IMR-90 (cell line): ENCODE results near the gene CDKN1A. TPM values are rescaled to one million over a fixed set of nuclear protein-coding genes. Genes with fewer than 3 reads are reported as not detected.

Experiments used
- ATAC-seq: fragments of 200-7000 bp; cut with Tn5 transposase; 2 replicates; pipeline ENCODE4 v1.9.1; 2020; ENCODE audit warnings: low read depth, mild to moderate bottlenecking, moderate library complexity
- BruUV-seq: library from RNA; stranded (reverse); fragments of 400-500 nt; replicated peaks from 2 replicates; lab custom pipeline; 2021; lab: Mats Ljungman, UMichigan
- CTCF ChIA-PET: fragments of 300-600 bp; formaldehyde crosslinking; extraction: SDS; loops from one replicate; lab custom pipeline; 2021; ENCODE audit warnings: antibody characterized with exemption; lab: Yijun Ruan, JAX
- POLR2A ChIA-PET: fragments of 300-600 bp; sonication (Branson Sonifier 250); formaldehyde crosslinking; loops from one replicate; lab custom pipeline; 2022; ENCODE audit warnings: antibody characterized with exemption; ENCODE audit not compliant: unreplicated experiment; lab: Charles Lee
- DNase-seq: peaks from one replicate; pipeline ENCODE4 v3.0.0; 2013
- H2AFZ ChIP-seq: replicated peaks from 2 replicates; pipeline ENCODE3; 2013; ENCODE audit warnings: low read length, mild to moderate bottlenecking; ENCODE audit not compliant: poor library complexity
- H2AK5ac ChIP-seq: 2 replicates; pipeline ENCODE4 v1.6.1; 2013; ENCODE audit warnings: low read depth, low read length, inconsistent platforms
- H2AK9ac ChIP-seq: replicated peaks from 2 replicates; pipeline ENCODE3; 2013; ENCODE audit warnings: mild to moderate bottlenecking, low read depth, low read length, moderate library complexity; ENCODE audit not compliant: poor library complexity
- H2BK120ac ChIP-seq: 2 replicates; pipeline ENCODE4 v1.6.1; 2013; ENCODE audit warnings: low read depth, low read length, inconsistent platforms
- H2BK15ac ChIP-seq: 3 replicates; pipeline ENCODE4 v1.6.1; 2013; ENCODE audit warnings: low read depth, low read length, inconsistent platforms
- H2BK20ac ChIP-seq: 2 replicates; pipeline ENCODE4 v1.6.1; 2013; ENCODE audit warnings: low read depth, mild to moderate bottlenecking, inconsistent platforms, low read length, moderate library complexity
- H2BK5ac ChIP-seq: 2 replicates; pipeline ENCODE4 v1.6.1; 2013; ENCODE audit warnings: mild to moderate bottlenecking, low read depth, low read length, inconsistent platforms; ENCODE audit not compliant: poor library complexity, severe bottlenecking
- H3K14ac ChIP-seq: replicated peaks from 2 replicates; pipeline ENCODE4 v1.6.1; 2013; ENCODE audit warnings: low read depth, low read length, inconsistent platforms
- H3K18ac ChIP-seq: 2 replicates; pipeline ENCODE4 v1.6.1; 2013; ENCODE audit warnings: low read depth, low read length, control low read depth
- H3K23ac ChIP-seq: 2 replicates; pipeline ENCODE4 v1.6.1; 2013; ENCODE audit warnings: low read depth, low read length, inconsistent platforms
- H3K27ac ChIP-seq: 2 replicates; pipeline ENCODE4 v1.5.1; 2013; ENCODE audit warnings: mild to moderate bottlenecking, control low read depth, low read length; ENCODE audit not compliant: insufficient read depth
- H3K27me3 ChIP-seq: 2 replicates; pipeline ENCODE4 v1.6.1; 2013; ENCODE audit warnings: low read length; ENCODE audit not compliant: control insufficient read depth, insufficient read depth
- H3K36me3 ChIP-seq: 2 replicates; pipeline ENCODE4 v1.6.1; 2013; ENCODE audit warnings: low read length, mixed read lengths; ENCODE audit not compliant: control insufficient read depth, insufficient read depth
- H3K4ac ChIP-seq: 2 replicates; pipeline ENCODE4 v1.6.1; 2013; ENCODE audit warnings: low read depth, low read length, inconsistent platforms
- H3K4me1 ChIP-seq: 2 replicates; pipeline ENCODE4 v1.6.1; 2013; ENCODE audit warnings: low read length, mixed read lengths; ENCODE audit not compliant: control insufficient read depth, insufficient read depth
- H3K4me2 ChIP-seq: 2 replicates; pipeline ENCODE4 v1.6.1; 2013; ENCODE audit warnings: low read depth, mild to moderate bottlenecking, control low read depth, low read length, moderate library complexity
- H3K4me3 ChIP-seq: 2 replicates; pipeline ENCODE4 v1.5.1; 2013; ENCODE audit warnings: low read depth, mild to moderate bottlenecking, control low read depth, low read length, moderate library complexity; ENCODE audit not compliant: insufficient read depth
- H3K56ac ChIP-seq: 2 replicates; pipeline ENCODE4 v1.6.1; 2013; ENCODE audit warnings: low read length, inconsistent platforms; ENCODE audit not compliant: insufficient read depth; ENCODE audit errors: extremely low read depth
- H3K79me1 ChIP-seq, 2 experiments: 2 replicates each; pipeline ENCODE4 v1.6.1; 2013; ENCODE audit warnings: low read length in 2 of 2, inconsistent platforms in 1 of 2, low read depth in 1 of 2
- H3K9ac ChIP-seq: 2 replicates; pipeline ENCODE4 v1.6.1; 2013; ENCODE audit warnings: low read depth, low read length, control low read depth
- H3K9me1 ChIP-seq: 2 replicates; pipeline ENCODE4 v1.6.1; 2013; ENCODE audit warnings: low read length, inconsistent platforms; ENCODE audit not compliant: insufficient read depth
- H3K9me3 ChIP-seq: 2 replicates; pipeline ENCODE4 v1.6.1; 2013; ENCODE audit warnings: low read length; ENCODE audit not compliant: control insufficient read depth, insufficient read depth
- H4K20me1 ChIP-seq: 2 replicates; pipeline ENCODE4 v1.6.1; 2013; ENCODE audit warnings: low read length, inconsistent platforms; ENCODE audit not compliant: insufficient read depth
- H4K5ac ChIP-seq: 2 replicates; pipeline ENCODE4 v1.6.1; 2013; ENCODE audit warnings: mild to moderate bottlenecking, low read depth, low read length, control low read depth
- H4K8ac ChIP-seq, 2 experiments: 2 replicates each; pipeline ENCODE4 v1.6.1; 2013; ENCODE audit warnings: low read depth in 2 of 2, low read length in 2 of 2, control low read depth in 1 of 2, inconsistent platforms in 1 of 2
- H4K91ac ChIP-seq: 2 replicates; pipeline ENCODE4 v1.6.1; 2013; ENCODE audit warnings: low read depth, low read length, inconsistent platforms; ENCODE audit not compliant: insufficient read depth
- CEBPB ChIP-seq: IDR thresholded peaks from 2 replicates; pipeline ENCODE4 v1.6.1; 2012; ENCODE audit warnings: low read depth, low read length, improper control_type of control experiment
- MXI1 ChIP-seq: IDR thresholded peaks from 2 replicates; pipeline ENCODE4 v1.6.1; 2012; ENCODE audit warnings: low read depth, mild to moderate bottlenecking, low read length, moderate library complexity, borderline replicate concordance
- WGBS, 2 experiments: methylation state at CpG; one replicate each; pipeline versions ENCODE4 v1.1.5 to v1.1.7; 2013; ENCODE audit warnings: missing lambda C conversion rate in 2 of 2; ENCODE audit not compliant: insufficient read length in 1 of 2; ENCODE audit errors: extremely low coverage in 2 of 2; 5-methylcytosine and 5-hydroxymethylcytosine counted together
- dilution Hi-C: fragments of 300-500 bp; cut with HindIII; formaldehyde crosslinking; loops from one replicate; pipeline ENCODE4 v1.14.3; 2018; ENCODE audit warnings: low sequenced_read_pairs; ENCODE audit not compliant: unreplicated experiment
- in situ Hi-C: fragments of 300-500 bp; cut with MboI; formaldehyde crosslinking; loops from 3 replicates; pipeline ENCODE4 v1.14.3; 2019; ENCODE audit warnings: low sequenced_read_pairs, inconsistent platforms, mixed read lengths
- intact Hi-C: fragments of 100-400 bp; cut with micrococcal nuclease; formaldehyde crosslinking; loops from 2 replicates; pipeline ENCODE4 v1.10.0; 2022
- polyA plus RNA-seq, 3 experiments: library from polyadenylated mRNA; depleted of rRNA; stranded (reverse); fragments of >200 nt; gene quantifications; 2 replicates each; pipeline ENCODE4 v1.2.3, GENCODE V29; 2012; ENCODE audit warnings: low replicate concordance in 1 of 3
- total RNA-seq: library from RNA; depleted of rRNA; stranded (reverse); fragments of >200 nt; gene quantifications from 2 replicates; pipeline ENCODE4 v1.2.3, GENCODE V29; 2012
- TF ChIP-seq, protein P1 (sequence below): fragments of 150-350 bp; IDR thresholded peaks from 2 replicates; pipeline ENCODE4 v1.6.1; 2016; ENCODE audit warnings: low read depth, mild to moderate bottlenecking, low read length, moderate library complexity, borderline replicate concordance

CDKN1A gene
- total and polyA plus RNA-seq, 2 of the 4 experiments (the other 2 are of a cell fraction) = 155 to 576 TPM

DNA sequence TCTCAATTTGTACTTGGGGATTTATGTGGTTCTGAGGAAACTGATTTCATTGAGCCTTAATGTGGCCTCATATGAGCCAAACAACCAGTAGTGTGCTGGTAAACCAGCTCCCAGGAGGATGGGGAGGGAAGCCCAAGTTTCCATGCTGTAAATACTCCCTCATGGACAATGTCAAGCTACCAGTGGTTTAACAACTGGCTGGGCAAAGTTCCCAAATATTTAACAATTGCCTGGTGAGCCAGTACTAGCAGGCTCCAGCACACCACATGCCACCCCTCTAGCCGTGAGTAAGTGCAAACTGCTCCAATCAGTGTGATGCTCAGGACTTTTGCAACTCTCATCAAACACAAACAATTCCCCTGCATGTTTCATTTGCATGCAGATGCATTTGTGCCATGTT is 19.2 kb upstream of the CDKN1A start:
- no CpG with 5 or more reads among the region's 1 CpG for WGBS, 2 experiments
- DNase-seq = peak; percentile 74
- intact Hi-C loops = loop anchor here (1.0 kb wide), 1 partner anchor 8 kb away; no protein-coding TSS in a partner anchor
- dilution Hi-C loops = no loop called here
- ATAC-seq = peak; percentile 80
- Histone ChIP-seq H4K8ac (no peak overlapping the region), H2AFZ (no peak overlapping the region), H3K79me1 (no peaks in the 10 kb centered on the region), H4K20me1 (no peaks in the 10 kb centered on the region), H4K5ac (no peak overlapping the region), H3K9me3 (no peaks in the 10 kb centered on the region), H3K9me1 (peaks cover 8% of the 10 kb centered on the region), H3K9ac (no peak overlapping the region), H3K23ac (no peak overlapping the region), H4K91ac (no peak overlapping the region), H2BK5ac (no peak overlapping the region), H3K27me3 (peaks cover 10% of the 10 kb centered on the region), H3K18ac (no peak overlapping the region), H3K36me3 (no peaks in the 10 kb centered on the region), H3K56ac (no peak overlapping the region), H3K4me2 (no peak overlapping the region; the same call in 1 of the 2 replicates), H2BK20ac (no peak overlapping the region), H2BK15ac (no peak overlapping the region), H3K14ac (peak overlapping the region; percentile 73; the same call in 1 of the 2 replicates), H2BK120ac (no peak overlapping the region), H3K27ac (no peak overlapping the region), H3K4me3 (no peak overlapping the region), H2AK9ac (peak overlapping the region; percentile 5), H3K4me1 (peaks cover 4% of the 10 kb centered on the region), H3K4ac (0 out of 2 replicates have a peak overlapping the region, but pooled peaks have one; percentile 19), H2AK5ac (peak overlapping the region; percentile 18; the same call in 1 of the 2 replicates)
- POLR2A ChIA-PET = no interaction called here
- CTCF ChIA-PET = no interaction called here
- in situ Hi-C loops = no loop called here
- BruUV-seq = no TSS peak
- TF ChIP-seq CEBPB (peak; percentile 31; the same call in 1 of the 2 replicates), MXI1 (peak; percentile 32; the same call in 1 of the 2 replicates)
- TF ChIP-seq, protein P1, sequence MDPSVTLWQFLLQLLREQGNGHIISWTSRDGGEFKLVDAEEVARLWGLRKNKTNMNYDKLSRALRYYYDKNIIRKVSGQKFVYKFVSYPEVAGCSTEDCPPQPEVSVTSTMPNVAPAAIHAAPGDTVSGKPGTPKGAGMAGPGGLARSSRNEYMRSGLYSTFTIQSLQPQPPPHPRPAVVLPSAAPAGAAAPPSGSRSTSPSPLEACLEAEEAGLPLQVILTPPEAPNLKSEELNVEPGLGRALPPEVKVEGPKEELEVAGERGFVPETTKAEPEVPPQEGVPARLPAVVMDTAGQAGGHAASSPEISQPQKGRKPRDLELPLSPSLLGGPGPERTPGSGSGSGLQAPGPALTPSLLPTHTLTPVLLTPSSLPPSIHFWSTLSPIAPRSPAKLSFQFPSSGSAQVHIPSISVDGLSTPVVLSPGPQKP = no peak
